Bronchial smooth muscle cell (primary cell): ENCODE measurements around the gene TMOD4. TPM values are rescaled to one million over a fixed set of nuclear protein-coding genes. Genes with fewer than 3 reads are reported as not detected.

Experiments
- total RNA-seq: library from RNA; depleted of rRNA; stranded (reverse); fragments of >200 nt; gene quantifications from 2 replicates; pipeline ENCODE4 v1.2.1, GENCODE V29; 2014

The TMOD4 gene
- total RNA-seq: not detected in 2 replicates

GRCh38 chr1:151175863-151176262 is at the start of gene TMOD4:
TSS of gene TMOD4 (minus strand) at chr1:151175981. CDS start at chr1:151174875, 1,106 bp downstream.

DNA sequence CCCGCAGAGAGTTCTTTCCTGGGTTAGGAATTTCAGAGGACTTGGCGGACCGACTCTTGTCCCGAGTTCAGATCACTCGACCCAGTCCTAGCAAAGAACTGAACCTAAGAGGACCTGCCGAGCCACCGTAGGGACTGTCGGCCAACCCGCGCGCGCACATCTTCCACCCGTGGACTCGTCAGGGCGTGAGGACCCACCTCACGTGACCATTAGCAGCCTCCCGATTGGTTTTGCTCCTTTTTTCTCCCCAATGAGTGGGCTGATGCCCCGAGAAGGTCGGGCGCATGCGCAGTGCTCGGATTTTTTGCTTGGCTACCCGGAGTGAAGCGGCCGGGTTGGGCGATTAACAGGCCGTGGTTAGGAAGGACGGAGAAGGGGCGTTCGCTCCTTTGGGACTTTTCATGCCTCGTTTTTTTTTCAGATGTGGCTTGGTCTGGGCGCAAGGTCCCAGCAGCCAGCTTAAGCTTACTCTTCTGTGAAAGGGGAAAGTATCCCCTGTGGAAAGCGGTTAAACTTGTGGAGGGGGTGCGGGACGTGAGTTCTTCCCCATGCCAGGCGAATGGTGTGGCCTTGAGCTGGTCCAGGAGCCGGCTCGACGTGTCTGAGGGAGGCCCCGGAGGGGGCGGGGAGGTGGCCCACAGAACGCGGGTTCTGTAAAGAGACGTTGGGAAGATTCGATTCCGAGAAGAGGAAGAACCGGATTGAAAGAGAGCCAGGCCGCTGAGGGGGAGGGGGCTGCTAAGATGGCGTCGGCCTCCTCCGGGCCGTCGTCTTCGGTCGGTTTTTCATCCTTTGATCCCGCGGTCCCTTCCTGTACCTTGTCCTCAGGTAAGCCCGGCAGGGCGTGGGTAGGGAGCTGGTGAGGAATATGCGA is 22.7 kb upstream of the TMOD4 start, which contains the start of gene PIP5K1A:
TSS of gene PIP5K1A (plus strand) at position 299 of the 874 bp plus-strand sequence. CDS start at position 744, 445 bp downstream.

DNA sequence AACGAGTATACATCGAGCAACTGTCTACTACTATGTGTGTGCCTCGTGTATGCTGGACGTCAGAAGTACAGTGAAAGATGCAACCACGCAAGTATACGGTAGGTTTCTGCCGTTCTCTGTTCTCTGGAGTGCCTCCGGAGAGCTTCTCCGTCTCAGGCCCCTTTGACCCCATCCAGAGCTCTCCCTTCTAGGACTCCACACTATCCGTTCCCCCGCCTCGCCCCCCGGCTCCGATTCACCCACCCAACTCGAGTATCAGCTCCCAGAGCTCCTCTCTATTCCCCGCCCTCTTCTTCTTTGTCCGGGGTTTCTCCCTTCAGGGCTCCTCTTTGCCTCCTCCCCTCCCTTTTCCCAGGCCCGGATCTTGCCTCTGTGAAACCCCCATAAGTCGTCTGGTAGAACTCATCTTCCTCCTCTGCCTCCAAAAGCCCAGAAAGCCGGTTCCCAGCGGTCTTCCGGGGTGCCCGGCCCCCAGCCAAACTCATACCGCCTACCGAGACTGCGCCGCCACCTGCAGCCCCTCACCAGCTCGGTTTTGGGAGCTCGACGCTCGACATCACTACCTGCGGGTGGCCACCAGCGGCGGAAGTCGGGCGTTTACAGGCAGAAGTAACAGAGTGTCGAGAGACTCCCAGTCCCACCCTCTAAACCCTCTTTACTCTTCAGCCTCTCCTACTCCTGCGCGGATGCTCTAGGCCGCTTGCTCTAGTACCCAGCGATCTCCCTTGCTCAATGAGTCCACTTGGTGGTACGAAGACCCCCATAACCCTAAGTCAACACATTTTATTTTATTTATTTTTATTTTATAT is 14.1 kb upstream of the TMOD4 start, which contains the start of gene VPS72:
TSS of gene VPS72 (minus strand) at position 561 of the 809 bp plus-strand sequence. CDS start at position 485, 76 bp downstream.

GRCh38 chr1:151165738-151166504 is 9.9 kb downstream of the TMOD4 start, which contains the start of the genes LYSMD1 and SCNM1:
TSS of gene LYSMD1 (minus strand) at chr1:151165902. CDS start at chr1:151165258, 644 bp downstream.
TSS of gene SCNM1 (plus strand) at chr1:151166144. CDS start at chr1:151166153, 9 bp downstream.

GRCh38 chr1:151156515-151156819 is 19.3 kb downstream of the TMOD4 start, which contains the start of gene TNFAIP8L2:
TSS of gene TNFAIP8L2 (plus strand) at chr1:151156649. CDS start at chr1:151158698, 2,049 bp downstream.

DNA sequence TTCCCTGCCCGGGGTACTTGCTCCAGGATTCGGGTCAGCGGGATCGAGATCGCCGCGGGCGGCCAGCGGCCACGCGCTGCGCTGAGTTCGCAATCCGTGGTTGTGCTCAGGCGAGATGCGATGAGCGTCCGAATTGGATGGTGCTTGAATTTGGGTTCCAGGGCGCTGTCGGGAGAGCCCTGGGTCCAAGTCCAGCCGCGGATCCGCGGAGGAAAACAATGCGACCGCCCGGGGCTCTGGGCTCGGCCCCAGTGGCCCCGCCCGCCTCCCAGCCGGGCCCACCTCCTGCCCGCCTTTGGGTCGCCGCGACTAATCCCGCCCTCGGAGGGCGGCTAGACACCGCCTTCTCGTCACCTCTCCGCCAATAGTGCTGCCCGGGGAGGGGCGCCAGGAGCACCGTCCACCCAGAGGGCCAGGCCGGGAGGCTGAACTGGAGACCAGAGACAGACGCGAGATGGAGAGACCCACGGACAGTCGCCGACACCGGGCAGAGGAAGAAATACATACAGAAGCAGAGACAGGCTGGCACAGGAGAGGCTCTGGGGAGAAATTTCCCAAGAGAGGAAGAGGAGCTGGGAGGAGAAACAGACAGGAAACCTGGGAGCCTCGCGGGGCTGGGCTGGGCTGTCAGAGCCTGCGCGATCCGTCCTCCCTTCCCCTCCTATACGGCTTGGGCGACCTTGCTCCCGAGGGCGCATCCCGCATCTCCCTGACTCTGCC is 29.2 kb downstream of the TMOD4 start, which contains the start of gene SEMA6C:
TSS of gene SEMA6C (minus strand) at position 220 of the 720 bp plus-strand sequence. CDS start 4,010 bp downstream, outside the sequence.

Other genes with a start within 250 kb of the TMOD4 start
- 25.7 and 33.0 TPM in 2 replicates for gene SETDB1, start 249.6 kb downstream of the TMOD4 start, total RNA-seq
- gene CERS2, start 201.1 kb downstream of the TMOD4 start, total RNA-seq: 86.2 and 93.6 TPM in 2 replicates
- 0.63 TPM in 1 of 2 replicates, not detected in the other for gene ANXA9, start 193.7 kb downstream of the TMOD4 start, total RNA-seq
- 11.3 and 21.5 TPM in 2 replicates for gene MINDY1, start 169.1 kb downstream of the TMOD4 start, total RNA-seq
- 3.2 and 5.5 TPM in 2 replicates for gene PRUNE1, start 167.5 kb downstream of the TMOD4 start, total RNA-seq
- 0.16 and 0.26 TPM in 2 replicates for gene BNIPL, start 139.4 kb downstream of the TMOD4 start, total RNA-seq
- 1.0 and 1.4 TPM in 2 replicates for gene C1orf56, start 128.2 kb downstream of the TMOD4 start, total RNA-seq
- 23.6 and 24.7 TPM in 2 replicates for gene CDC42SE1, start 116.4 kb downstream of the TMOD4 start, total RNA-seq
- 1.5 and 2.7 TPM in 2 replicates for gene MLLT11, start 115.6 kb downstream of the TMOD4 start, total RNA-seq
- gene GABPB2, start 105.2 kb downstream of the TMOD4 start, total RNA-seq: 15.3 and 28.5 TPM in 2 replicates
- 0.63 and 1.7 TPM in 2 replicates for gene SEMA6C, start 29.4 kb downstream of the TMOD4 start, total RNA-seq
- gene TNFAIP8L2, start 19.3 kb downstream of the TMOD4 start, total RNA-seq: not detected in 2 replicates
- gene LYSMD1, start 10.1 kb downstream of the TMOD4 start, total RNA-seq: 5.0 and 6.8 TPM in 2 replicates
- 21.8 and 22.8 TPM in 2 replicates for gene SCNM1, start 9.8 kb downstream of the TMOD4 start, total RNA-seq
- gene VPS72, start 14.2 kb upstream of the TMOD4 start, total RNA-seq: 42.6 and 51.0 TPM in 2 replicates
- gene PIP5K1A, start 22.6 kb upstream of the TMOD4 start, total RNA-seq: 38.6 and 46.5 TPM in 2 replicates
- gene PSMD4, start 78.8 kb upstream of the TMOD4 start, total RNA-seq: 342 and 409 TPM in 2 replicates
- gene ZNF687, start 106.3 kb upstream of the TMOD4 start, total RNA-seq: 7.3 and 9.0 TPM in 2 replicates
- gene PI4KB, start 151.4 kb upstream of the TMOD4 start, total RNA-seq: 35.5 and 52.5 TPM in 2 replicates
- gene RFX5, start 171.3 kb upstream of the TMOD4 start, total RNA-seq: 31.2 and 31.7 TPM in 2 replicates
- gene SELENBP1, start 196.7 kb upstream of the TMOD4 start, total RNA-seq: 111 and 123 TPM in 2 replicates
- 318 and 353 TPM in 2 replicates for gene PSMB4, start 223.6 kb upstream of the TMOD4 start, total RNA-seq